Measurements from ENCODE around the gene LONP1.

LONP1 gene

DNA sequence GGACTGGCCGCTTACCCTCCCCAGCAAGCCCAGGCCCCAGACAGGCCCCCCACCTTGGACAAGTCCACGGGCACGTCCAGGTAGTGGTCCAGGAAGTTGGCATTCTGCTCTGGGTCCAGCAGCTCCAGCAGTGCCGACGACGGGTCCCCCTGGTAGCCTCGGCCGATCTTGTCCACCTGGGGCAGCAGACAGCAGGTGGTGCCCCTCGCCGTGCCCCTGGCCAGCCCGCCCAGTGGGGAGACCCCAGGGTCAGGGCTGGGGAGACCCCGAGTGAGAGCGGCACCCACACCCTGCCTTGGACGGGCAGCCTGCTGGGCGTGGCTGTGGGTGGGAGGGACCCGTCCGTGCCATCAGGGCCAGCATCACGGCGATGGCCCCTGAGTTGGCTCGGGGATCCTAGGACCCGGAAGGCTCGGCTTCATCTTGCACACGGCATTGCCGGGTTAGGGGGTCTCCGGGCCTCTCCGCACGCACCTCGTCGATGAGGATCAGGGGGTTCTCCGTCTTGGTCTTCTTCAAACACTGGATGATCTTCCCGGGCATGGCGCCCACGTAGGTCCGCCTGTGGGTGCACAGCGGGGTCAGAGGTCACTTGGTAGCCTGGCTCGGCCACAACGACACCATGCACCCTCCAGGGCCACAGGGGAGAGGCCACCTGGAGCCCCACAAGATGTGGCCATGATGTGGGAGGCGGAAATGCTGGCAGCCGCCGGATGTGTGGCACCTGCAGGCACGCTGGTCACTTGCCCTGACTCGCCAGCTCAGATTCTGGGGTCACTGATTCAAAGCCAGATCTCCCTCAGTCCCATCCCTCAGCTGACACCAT lies 23.5 kb downstream of the LONP1 start:
- H3K9me3 ChIP-seq (ENCODE audit: control extremely low read depth in 1 of 5, control insufficient read depth in 4 of 5, insufficient read depth in 2 of 5, low read depth in 1 of 5, low read length in 4 of 5) = peaks cover 0 to 3% (median 0%) of the 10 kb centered on the region in 5 experiments
- POLR2A ChIA-PET = interaction anchor here (1.5 kb wide), 1 partner anchor 15 kb away, joined by 3 read pairs; no protein-coding TSS in a partner anchor
- H3K36me3 ChIP-seq (ENCODE audit: control insufficient read depth in 4 of 4, insufficient read depth in 4 of 4, low read length in 3 of 4) = peaks cover 0 to 90% (median 67%) of the 10 kb centered on the region in 4 experiments
- WGBS (ENCODE audit: insufficient coverage) = 96% methylated on average over 35 of the region's 42 CpGs
- H3K4me1 ChIP-seq (ENCODE audit: control extremely low read depth in 1 of 4, control insufficient read depth in 4 of 4, insufficient read depth in 4 of 4, low read length in 3 of 4) = peaks cover 0 to 9% (median 8%) of the 10 kb centered on the region in 4 experiments
- H3K27me3 ChIP-seq (replicated peaks in 2 of 5; ENCODE audit: control insufficient read depth in 4 of 5, insufficient read depth in 5 of 5, low read length in 4 of 5) = no peaks in the 10 kb centered on the region
- no peak overlapping the region for H3K4me3 ChIP-seq (ENCODE audit: control insufficient read depth in 1 of 7, extremely low read depth in 1 of 7, insufficient read depth in 4 of 7, low read depth in 2 of 7, low read length in 6 of 7)
- no peak for DNase-seq
- no peak overlapping the region for H3K27ac ChIP-seq (ENCODE audit: insufficient read depth in 1 of 2, low read depth in 1 of 2, low read length in 2 of 2, poor library complexity in 1 of 2, severe bottlenecking in 2 of 2)
- CTCF ChIA-PET = no interaction called here

- H3K27ac ChIP-seq (ENCODE audit: insufficient read depth in 1 of 2, low read depth in 1 of 2, low read length in 2 of 2, poor library complexity in 1 of 2, severe bottlenecking in 2 of 2) = no peak overlapping the region
- no peaks in the 10 kb centered on the region for H3K9me3 ChIP-seq (ENCODE audit: control extremely low read depth in 1 of 5, control insufficient read depth in 4 of 5, insufficient read depth in 2 of 5, low read depth in 1 of 5, low read length in 4 of 5)
- H3K36me3 ChIP-seq (ENCODE audit: control insufficient read depth in 4 of 4, insufficient read depth in 4 of 4, low read length in 3 of 4) = peaks cover 0 to 92% (median 63%) of the 10 kb centered on the region in 4 experiments
- peaks cover 0 to 16% (median 14%) of the 10 kb centered on the region in 4 experiments for H3K4me1 ChIP-seq (ENCODE audit: control extremely low read depth in 1 of 4, control insufficient read depth in 4 of 4, insufficient read depth in 4 of 4, low read length in 3 of 4)
- H3K27me3 ChIP-seq (replicated peaks in 2 of 5; ENCODE audit: control insufficient read depth in 4 of 5, insufficient read depth in 5 of 5, low read length in 4 of 5) = no peaks in the 10 kb centered on the region
- DNase-seq = no peak
- CTCF ChIA-PET = no interaction called here
- H3K4me3 ChIP-seq (ENCODE audit: control insufficient read depth in 1 of 7, extremely low read depth in 1 of 7, insufficient read depth in 4 of 7, low read depth in 2 of 7, low read length in 6 of 7) = no peak overlapping the region
- 96% methylated on average over 26 of the region's 28 CpGs for WGBS (ENCODE audit: insufficient coverage)
- POLR2A ChIA-PET = interaction anchor here (1.5 kb wide), 1 partner anchor 16 kb away, joined by 3 read pairs; no protein-coding TSS in a partner anchor
Measured at GRCh38 chr19:5695649-5696195, 24.2 kb downstream of the LONP1 start.

GRCh38 chr19:5694956-5695648 lies 24.8 kb downstream of the LONP1 start:
- Histone ChIP-seq H3K27ac (ENCODE audit: insufficient read depth in 1 of 2, low read depth in 1 of 2, low read length in 2 of 2, poor library complexity in 1 of 2, severe bottlenecking in 2 of 2) (no peak overlapping the region), H3K4me1 (ENCODE audit: control extremely low read depth in 1 of 4, control insufficient read depth in 4 of 4, insufficient read depth in 4 of 4, low read length in 3 of 4) (peaks cover 0 to 17% (median 15%) of the 10 kb centered on the region in 4 experiments), H3K4me3 (ENCODE audit: control insufficient read depth in 1 of 7, extremely low read depth in 1 of 7, insufficient read depth in 4 of 7, low read depth in 2 of 7, low read length in 6 of 7) (no peak overlapping the region), H3K27me3 (replicated peaks in 2 of 5; ENCODE audit: control insufficient read depth in 4 of 5, insufficient read depth in 5 of 5, low read length in 4 of 5) (no peaks in the 10 kb centered on the region), H3K36me3 (ENCODE audit: control insufficient read depth in 4 of 4, insufficient read depth in 4 of 4, low read length in 3 of 4) (peaks cover 0 to 88% (median 59%) of the 10 kb centered on the region in 4 experiments), H3K9me3 (ENCODE audit: control extremely low read depth in 1 of 5, control insufficient read depth in 4 of 5, insufficient read depth in 2 of 5, low read depth in 1 of 5, low read length in 4 of 5) (no peaks in the 10 kb centered on the region)
- WGBS (ENCODE audit: insufficient coverage) = 93% methylated on average over 8 of the region's 8 CpGs
- no peak for DNase-seq
- ChIA-PET POLR2A (interaction anchor here (0.9 kb wide), 1 partner anchor 8 kb away, joined by 3 read pairs; no protein-coding TSS in a partner anchor), CTCF (interaction anchor here (1.0 kb wide), 1 partner anchor 19 kb away, joined by 3 read pairs; no protein-coding TSS in a partner anchor)

DNA sequence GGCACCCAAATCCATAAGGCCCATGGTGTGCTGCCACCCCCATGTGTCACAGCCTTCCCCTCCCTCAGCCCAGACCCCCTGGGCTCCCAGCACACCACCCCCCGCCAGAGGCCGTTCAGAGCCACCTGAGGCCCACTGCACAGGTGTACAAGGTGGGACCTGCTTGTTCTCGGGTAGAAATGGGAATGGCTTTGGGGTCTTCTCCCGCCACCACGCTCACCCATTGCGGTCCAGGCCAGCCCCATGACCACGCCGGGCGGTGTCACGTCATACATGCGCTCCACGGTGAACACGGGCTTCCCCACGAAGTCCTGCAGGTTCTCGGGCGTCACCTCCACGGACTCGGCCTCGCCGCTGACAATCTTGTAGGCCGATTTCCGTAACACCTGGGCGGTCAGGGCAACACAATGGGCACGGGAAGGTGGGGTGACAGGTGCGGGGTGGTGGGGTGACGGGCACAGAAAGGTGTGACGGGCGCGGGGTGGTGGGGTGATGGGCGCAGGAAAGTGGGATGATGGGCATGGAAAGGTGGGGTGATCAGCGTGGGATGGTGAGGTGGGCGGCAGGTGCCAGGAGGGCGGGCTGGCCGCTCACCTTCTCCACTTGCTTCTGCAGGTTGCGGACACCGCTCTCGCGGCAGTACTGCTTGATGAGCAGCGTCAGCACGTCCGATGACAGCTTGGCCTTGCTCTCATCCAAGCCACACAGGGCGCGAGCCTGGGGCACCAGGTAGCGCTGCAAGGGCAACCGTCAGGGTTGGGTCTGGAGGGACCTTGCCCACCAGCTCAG lies 25.6 kb downstream of the LONP1 start:
- ChIA-PET POLR2A (interaction anchor here (0.9 kb wide), 1 partner anchor 8 kb away, joined by 3 read pairs; no protein-coding TSS in a partner anchor), CTCF (interaction anchor here (1.0 kb wide), 1 partner anchor 18 kb away, joined by 3 read pairs; no protein-coding TSS in a partner anchor)
- Histone ChIP-seq H3K27ac (ENCODE audit: insufficient read depth in 1 of 2, low read depth in 1 of 2, low read length in 2 of 2, poor library complexity in 1 of 2, severe bottlenecking in 2 of 2) (no peak overlapping the region), H3K9me3 (ENCODE audit: control extremely low read depth in 1 of 5, control insufficient read depth in 4 of 5, insufficient read depth in 2 of 5, low read depth in 1 of 5, low read length in 4 of 5) (no peaks in the 10 kb centered on the region), H3K4me3 (ENCODE audit: control insufficient read depth in 1 of 7, extremely low read depth in 1 of 7, insufficient read depth in 4 of 7, low read depth in 2 of 7, low read length in 6 of 7) (no peak overlapping the region), H3K4me1 (ENCODE audit: control extremely low read depth in 1 of 4, control insufficient read depth in 4 of 4, insufficient read depth in 4 of 4, low read length in 3 of 4) (peaks cover 0 to 20% (median 15%) of the 10 kb centered on the region in 4 experiments), H3K36me3 (ENCODE audit: control insufficient read depth in 4 of 4, insufficient read depth in 4 of 4, low read length in 3 of 4) (peaks cover 0 to 87% (median 56%) of the 10 kb centered on the region in 4 experiments), H3K27me3 (replicated peaks in 2 of 5; ENCODE audit: control insufficient read depth in 4 of 5, insufficient read depth in 5 of 5, low read length in 4 of 5) (no peaks in the 10 kb centered on the region)
- DNase-seq = no peak
- 96% methylated on average over 39 of the region's 45 CpGs for WGBS (ENCODE audit: insufficient coverage)

DNA sequence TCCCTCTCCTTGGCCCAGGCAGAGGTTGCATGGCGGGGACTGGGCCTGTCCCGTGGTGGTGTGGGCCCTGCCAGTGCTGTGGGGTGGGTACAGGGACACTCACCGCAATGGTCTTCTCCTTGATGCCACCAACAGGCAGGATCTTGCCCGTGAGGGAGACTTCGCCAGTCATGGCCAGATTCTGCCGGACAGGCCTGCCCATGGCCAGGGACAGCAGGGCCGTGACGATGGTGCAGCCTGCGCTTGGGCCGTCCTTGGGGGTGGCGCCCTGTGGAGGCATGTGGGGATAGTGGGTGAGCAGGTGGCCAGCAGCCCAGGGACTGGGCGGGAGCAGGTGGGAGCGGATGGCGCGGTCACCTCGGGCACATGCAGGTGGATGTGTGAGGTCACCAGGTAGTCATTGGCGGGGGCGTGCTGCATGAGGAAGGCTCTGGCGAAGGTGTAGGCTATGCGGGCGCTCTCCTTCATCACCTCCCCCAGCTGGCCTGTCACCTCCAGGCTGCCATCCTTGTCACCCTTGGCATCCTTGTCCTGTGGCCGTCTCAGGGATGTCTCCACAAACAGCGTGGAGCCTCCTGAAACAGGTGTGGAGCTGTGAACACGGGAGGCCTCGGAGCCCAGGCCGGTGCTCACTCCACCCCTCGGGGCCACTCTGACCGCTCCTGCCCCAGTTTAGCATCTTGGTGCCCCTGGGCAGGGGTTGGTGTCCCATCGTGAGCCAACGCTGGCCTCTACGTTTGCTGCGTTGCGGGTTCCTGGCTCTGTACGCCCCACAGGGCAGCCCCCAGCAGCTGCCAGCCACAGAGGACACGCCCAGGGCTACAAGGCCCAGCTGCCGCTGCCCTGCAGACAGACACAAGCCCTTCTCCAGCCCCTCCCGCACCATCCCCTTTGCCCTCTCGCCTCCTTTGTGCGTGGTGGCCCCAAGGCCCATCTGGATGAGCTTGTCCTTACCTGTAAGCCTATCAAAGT lies 26.5 kb downstream of the LONP1 start:
- H3K9me3 ChIP-seq (ENCODE audit: control extremely low read depth in 1 of 5, control insufficient read depth in 4 of 5, insufficient read depth in 2 of 5, low read depth in 1 of 5, low read length in 4 of 5) = no peaks in the 10 kb centered on the region
- no peak overlapping the region for H3K4me3 ChIP-seq (ENCODE audit: control insufficient read depth in 1 of 7, extremely low read depth in 1 of 7, insufficient read depth in 4 of 7, low read depth in 2 of 7, low read length in 6 of 7)
- no peaks in the 10 kb centered on the region for H3K27me3 ChIP-seq (replicated peaks in 2 of 5; ENCODE audit: control insufficient read depth in 4 of 5, insufficient read depth in 5 of 5, low read length in 4 of 5)
- ChIA-PET CTCF (interaction anchor here (0.6 kb wide), 1 partner anchor 1964 kb away, joined by 4 read pairs; no protein-coding TSS in a partner anchor), POLR2A (no interaction called here)
- peaks cover 0 to 78% (median 49%) of the 10 kb centered on the region in 4 experiments for H3K36me3 ChIP-seq (ENCODE audit: control insufficient read depth in 4 of 4, insufficient read depth in 4 of 4, low read length in 3 of 4)
- 94% methylated on average over 37 of the region's 39 CpGs for WGBS (ENCODE audit: insufficient coverage)
- no peak overlapping the region for H3K27ac ChIP-seq (ENCODE audit: insufficient read depth in 1 of 2, low read depth in 1 of 2, low read length in 2 of 2, poor library complexity in 1 of 2, severe bottlenecking in 2 of 2)
- H3K4me1 ChIP-seq (ENCODE audit: control extremely low read depth in 1 of 4, control insufficient read depth in 4 of 4, insufficient read depth in 4 of 4, low read length in 3 of 4) = peaks cover 0 to 20% (median 15%) of the 10 kb centered on the region in 4 experiments
- DNase-seq = no peak
